Measurements from ENCODE around the gene SDK1. TPM values are rescaled to one million over a fixed set of nuclear protein-coding genes. Genes with fewer than 3 reads are reported as not detected.

Gene SDK1
- total RNA-seq, 4 donors from 2014 or later, result 1.2 to 1.8 (median 1.5) TPM

GRCh38 chr7:4037877-4038276 lies 736.8 kb downstream of the SDK1 start:
- no peak overlapping the region for H3K4me3 ChIP-seq
- TF ChIP-seq POLR2A (IDR thresholded peaks at IDR 0.05), result no peak
- no peak for TF ChIP-seq CTCF (IDR thresholded peaks at IDR 0.05 in 4 of 5, conservative IDR thresholded peaks at IDR 0.05 in 1 of 5)

GRCh38 chr7:4040109-4040928 lies 739.3 kb downstream of the SDK1 start:
- no peaks in the 10 kb centered on the region for H3K36me3 ChIP-seq
- H3K27ac ChIP-seq, result no peak overlapping the region
- H3K27me3 ChIP-seq, result no peaks in the 10 kb centered on the region
- no peaks in the 10 kb centered on the region for H3K9me3 ChIP-seq
- ATAC-seq (no peak), DNase-seq (no peak)
- intact Hi-C loops (cut with DNase I; ENCODE audit: low total_unique reads) (no loop called here), in situ Hi-C loops (cut with MboI; ENCODE audit: low sequenced_read_pairs in 4 of 4) (no loop called here)
- no peak overlapping the region for H3K4me3 ChIP-seq
- H3K4me1 ChIP-seq, result no peaks in the 10 kb centered on the region
- TF ChIP-seq CTCF (IDR thresholded peaks at IDR 0.05 in 4 of 5, conservative IDR thresholded peaks at IDR 0.05 in 1 of 5) (no peak), POLR2A (IDR thresholded peaks at IDR 0.05) (no peak)

More at GRCh38 chr7:4037877-4038276, 736.8 kb downstream of the SDK1 start:
- Histone ChIP-seq H3K36me3 (no peaks in the 10 kb centered on the region), H3K27me3 (no peaks in the 10 kb centered on the region), H3K9me3 (no peaks in the 10 kb centered on the region), H3K27ac (no peak overlapping the region), H3K4me1 (no peaks in the 10 kb centered on the region)
- in situ Hi-C loops (cut with MboI; ENCODE audit: low sequenced_read_pairs in 4 of 4), result no loop called here
- ATAC-seq, result no peak
- no peak for DNase-seq
- intact Hi-C loops (cut with DNase I; ENCODE audit: low total_unique reads), result no loop called here

DNA sequence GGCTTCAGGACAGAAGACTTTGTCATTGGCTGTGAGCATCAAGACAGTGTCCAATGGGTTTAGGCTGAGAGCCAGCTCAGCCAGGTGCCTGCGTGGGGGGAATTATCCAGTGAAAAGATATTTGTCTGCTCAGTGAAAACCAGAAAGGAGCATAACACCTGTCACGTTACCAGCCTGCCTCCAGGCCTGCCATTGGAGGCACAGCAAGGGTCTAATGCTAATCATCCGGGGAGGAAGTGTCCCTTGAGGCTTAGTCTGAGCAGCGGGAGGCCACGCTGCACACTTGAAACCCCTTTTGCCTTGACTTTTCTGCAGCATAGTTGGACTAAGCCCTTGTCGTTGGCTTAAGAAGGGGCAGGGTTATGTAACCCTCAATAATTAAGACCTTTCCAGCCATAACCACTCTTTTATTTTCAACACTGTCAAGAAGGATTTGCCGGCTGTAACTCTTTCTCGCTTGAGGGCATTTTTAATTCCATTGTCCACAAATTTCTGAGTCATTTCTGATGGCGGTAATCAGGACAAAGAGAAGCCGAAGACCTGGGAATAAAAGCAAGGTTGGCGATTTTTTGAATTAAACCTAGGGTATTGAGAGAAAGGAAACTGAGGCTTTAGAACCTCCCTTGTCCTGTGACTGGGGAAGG lies 741.5 kb downstream of the SDK1 start:
- ATAC-seq (no peak), DNase-seq (no peak)
- in situ Hi-C loops (cut with MboI; ENCODE audit: low sequenced_read_pairs in 4 of 4) (no loop called here), intact Hi-C loops (cut with DNase I; ENCODE audit: low total_unique reads) (no loop called here)
- H3K36me3 ChIP-seq, result no peaks in the 10 kb centered on the region
- no peaks in the 10 kb centered on the region for H3K27me3 ChIP-seq
- H3K4me1 ChIP-seq, result no peaks in the 10 kb centered on the region
- no peak overlapping the region for H3K4me3 ChIP-seq
- TF ChIP-seq CTCF (IDR thresholded peaks at IDR 0.05 in 4 of 5, conservative IDR thresholded peaks at IDR 0.05 in 1 of 5) (no peak), POLR2A (IDR thresholded peaks at IDR 0.05) (no peak)
- no peak overlapping the region for H3K27ac ChIP-seq
- H3K9me3 ChIP-seq, result no peaks in the 10 kb centered on the region

GRCh38 chr7:4043988-4044387 lies 742.9 kb downstream of the SDK1 start:
- Histone ChIP-seq H3K4me1 (no peaks in the 10 kb centered on the region), H3K36me3 (no peaks in the 10 kb centered on the region), H3K9me3 (no peaks in the 10 kb centered on the region), H3K4me3 (no peak overlapping the region), H3K27me3 (no peaks in the 10 kb centered on the region), H3K27ac (no peak overlapping the region)
- no peak for ATAC-seq
- TF ChIP-seq CTCF (IDR thresholded peaks at IDR 0.05 in 4 of 5, conservative IDR thresholded peaks at IDR 0.05 in 1 of 5) (no peak), POLR2A (IDR thresholded peaks at IDR 0.05) (no peak)
- in situ Hi-C loops (cut with MboI; ENCODE audit: low sequenced_read_pairs in 4 of 4) (no loop called here), intact Hi-C loops (cut with DNase I; ENCODE audit: low total_unique reads) (no loop called here)
- no peak for DNase-seq
